ENCODE measurements around the gene PAQR7. TPM values are rescaled to one million over a fixed set of nuclear protein-coding genes. Genes with fewer than 3 reads are reported as not detected.

PAQR7 gene
- total RNA-seq, 1 donor from 2014 or later: 12.6 TPM

DNA sequence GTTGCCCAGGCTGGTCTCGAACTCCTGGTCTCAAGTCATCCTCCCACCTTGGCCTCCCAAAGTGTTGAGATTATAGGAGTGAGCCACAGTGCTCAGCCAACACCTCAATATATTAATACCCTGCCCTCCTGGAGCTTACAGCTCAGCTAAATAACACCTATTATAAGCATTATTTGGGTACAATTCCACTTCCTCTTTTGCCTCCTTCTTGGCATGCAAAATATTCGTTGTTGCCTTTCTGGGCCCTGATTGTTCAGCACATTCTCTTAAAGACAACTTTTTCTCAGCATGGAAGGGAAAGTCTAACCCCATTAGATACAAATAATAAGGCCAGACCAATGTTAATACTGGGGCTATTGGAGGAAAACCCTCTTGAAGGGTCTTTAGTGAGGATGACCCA, 2.8 kb downstream of the PAQR7 start:
- TF ChIP-seq, protein P1, sequence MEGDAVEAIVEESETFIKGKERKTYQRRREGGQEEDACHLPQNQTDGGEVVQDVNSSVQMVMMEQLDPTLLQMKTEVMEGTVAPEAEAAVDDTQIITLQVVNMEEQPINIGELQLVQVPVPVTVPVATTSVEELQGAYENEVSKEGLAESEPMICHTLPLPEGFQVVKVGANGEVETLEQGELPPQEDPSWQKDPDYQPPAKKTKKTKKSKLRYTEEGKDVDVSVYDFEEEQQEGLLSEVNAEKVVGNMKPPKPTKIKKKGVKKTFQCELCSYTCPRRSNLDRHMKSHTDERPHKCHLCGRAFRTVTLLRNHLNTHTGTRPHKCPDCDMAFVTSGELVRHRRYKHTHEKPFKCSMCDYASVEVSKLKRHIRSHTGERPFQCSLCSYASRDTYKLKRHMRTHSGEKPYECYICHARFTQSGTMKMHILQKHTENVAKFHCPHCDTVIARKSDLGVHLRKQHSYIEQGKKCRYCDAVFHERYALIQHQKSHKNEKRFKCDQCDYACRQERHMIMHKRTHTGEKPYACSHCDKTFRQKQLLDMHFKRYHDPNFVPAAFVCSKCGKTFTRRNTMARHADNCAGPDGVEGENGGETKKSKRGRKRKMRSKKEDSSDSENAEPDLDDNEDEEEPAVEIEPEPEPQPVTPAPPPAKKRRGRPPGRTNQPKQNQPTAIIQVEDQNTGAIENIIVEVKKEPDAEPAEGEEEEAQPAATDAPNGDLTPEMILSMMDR (IDR thresholded peaks at IDR 0.05; ENCODE audit: insufficient read depth, low read length, severe bottlenecking): no peak
- Histone ChIP-seq H3K27me3 (ENCODE audit: control insufficient read depth, insufficient read depth, low read length) (no peaks in the 10 kb centered on the region), H3K4me3 (ENCODE audit: low read depth, low read length) (no peak overlapping the region), H3K36me3 (ENCODE audit: control insufficient read depth, insufficient read depth, low read length) (peaks cover 6% of the 10 kb centered on the region)
- DNase-seq (ENCODE audit: low read depth): no peak
- FAIRE-seq: no peak

DNA sequence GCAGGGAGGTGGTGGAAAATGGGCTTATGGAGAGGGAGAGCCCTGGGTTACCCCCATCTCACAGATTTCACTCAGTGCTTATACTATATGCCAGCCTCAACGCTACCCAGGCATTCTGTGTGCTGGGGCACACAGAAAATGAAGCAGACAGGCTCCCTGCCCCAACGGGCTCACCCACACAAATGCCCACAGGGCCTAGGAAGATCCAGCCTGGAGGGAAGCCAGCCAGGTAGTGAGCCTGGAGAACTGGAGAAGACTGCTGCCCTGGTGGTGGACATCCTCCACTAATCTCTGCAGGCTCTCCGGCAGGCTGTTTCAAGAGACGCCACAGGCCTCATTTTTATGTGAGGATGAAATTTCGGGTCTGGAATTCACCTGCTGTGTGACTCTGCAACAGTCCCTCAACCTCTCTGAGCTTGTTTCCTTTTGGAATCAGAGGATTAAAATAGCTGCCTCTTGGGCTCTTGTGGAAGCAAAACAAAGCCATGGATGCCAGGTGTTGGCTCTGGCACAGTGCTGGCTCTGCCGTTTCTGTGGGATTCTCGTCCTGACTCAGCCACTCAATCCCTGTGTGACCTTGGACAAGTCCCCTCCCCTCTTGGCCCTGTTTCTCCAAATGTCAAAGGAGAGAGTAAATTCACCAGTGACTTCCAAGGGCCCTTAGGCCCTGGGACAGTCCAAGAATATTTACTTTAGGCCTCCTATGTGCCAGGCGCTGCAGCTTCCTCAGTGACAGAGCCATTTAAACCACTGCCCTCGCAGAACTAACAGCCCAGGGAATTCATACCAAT, 3.6 kb downstream of the PAQR7 start:
- H3K4me3 ChIP-seq (ENCODE audit: low read depth, low read length): no peak overlapping the region
- peaks cover 8% of the 10 kb centered on the region for H3K36me3 ChIP-seq (ENCODE audit: control insufficient read depth, insufficient read depth, low read length)
- H3K27me3 ChIP-seq (ENCODE audit: control insufficient read depth, insufficient read depth, low read length): no peaks in the 10 kb centered on the region
- DNase-seq (ENCODE audit: low read depth) (no peak), FAIRE-seq (no peak)
- TF ChIP-seq, protein P1 (IDR thresholded peaks at IDR 0.05; ENCODE audit: insufficient read depth, low read length, severe bottlenecking): no peak

DNA sequence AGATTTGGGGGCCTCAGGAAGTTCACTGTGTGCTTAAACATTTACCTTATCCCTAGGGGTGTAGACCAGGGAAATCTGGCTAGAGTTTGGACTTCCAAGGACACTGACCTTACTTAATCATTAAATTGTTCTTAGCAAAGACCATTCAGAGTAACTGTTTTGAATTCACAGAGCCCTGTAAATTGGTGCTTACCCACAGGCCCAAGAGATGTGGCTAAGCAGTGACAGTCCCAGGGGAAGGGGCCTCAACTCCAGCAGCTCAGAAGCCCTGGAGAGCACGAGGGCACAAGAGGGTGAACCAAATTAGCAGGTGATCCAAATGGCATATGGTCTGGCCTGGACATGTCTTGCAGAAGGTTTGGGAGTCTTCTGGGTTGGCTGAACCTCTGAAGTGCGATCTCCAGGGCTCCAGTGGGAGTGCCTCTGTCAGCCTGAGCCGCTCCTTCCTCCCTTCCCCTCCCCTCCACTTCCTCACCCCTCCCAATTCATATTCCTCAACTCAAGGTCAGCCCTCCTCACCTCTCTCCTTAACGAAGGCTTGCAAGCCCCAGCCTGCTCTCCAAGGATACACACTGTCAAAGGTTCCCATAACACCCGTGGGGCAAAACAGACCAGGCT, 4.3 kb downstream of the PAQR7 start:
- TF ChIP-seq, protein P1 (IDR thresholded peaks at IDR 0.05; ENCODE audit: insufficient read depth, low read length, severe bottlenecking): no peak
- H3K27me3 ChIP-seq (ENCODE audit: control insufficient read depth, insufficient read depth, low read length): no peaks in the 10 kb centered on the region
- H3K4me3 ChIP-seq (ENCODE audit: low read depth, low read length): no peak overlapping the region
- FAIRE-seq: no peak
- peaks cover 8% of the 10 kb centered on the region for H3K36me3 ChIP-seq (ENCODE audit: control insufficient read depth, insufficient read depth, low read length)
- peak; percentile 88 for DNase-seq (ENCODE audit: low read depth)

DNA sequence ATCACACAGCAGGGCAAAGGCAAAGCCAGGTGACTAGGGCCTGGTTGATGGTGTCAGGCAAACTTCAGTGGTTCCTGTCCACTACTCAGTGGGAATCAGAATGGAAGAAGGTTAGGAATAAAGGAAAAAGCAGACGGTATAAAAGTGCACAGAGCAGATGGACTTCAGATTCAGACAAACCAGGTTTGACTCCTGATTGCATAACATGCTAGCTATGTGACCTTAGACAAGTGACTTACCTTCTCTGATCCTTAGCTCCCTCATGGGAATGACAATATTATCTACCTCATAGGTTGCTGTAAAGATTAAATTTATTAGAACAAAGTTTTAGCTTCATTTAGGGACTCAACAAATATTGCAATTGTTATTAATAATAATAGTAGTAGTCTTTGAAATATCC, 4.9 kb downstream of the PAQR7 start:
- DNase-seq (ENCODE audit: low read depth) (no peak), FAIRE-seq (no peak)
- TF ChIP-seq, protein P1 (IDR thresholded peaks at IDR 0.05; ENCODE audit: insufficient read depth, low read length, severe bottlenecking): no peak
- H3K36me3 ChIP-seq (ENCODE audit: control insufficient read depth, insufficient read depth, low read length): peaks cover 8% of the 10 kb centered on the region
- no peak overlapping the region for H3K4me3 ChIP-seq (ENCODE audit: low read depth, low read length)
- no peaks in the 10 kb centered on the region for H3K27me3 ChIP-seq (ENCODE audit: control insufficient read depth, insufficient read depth, low read length)

DNA sequence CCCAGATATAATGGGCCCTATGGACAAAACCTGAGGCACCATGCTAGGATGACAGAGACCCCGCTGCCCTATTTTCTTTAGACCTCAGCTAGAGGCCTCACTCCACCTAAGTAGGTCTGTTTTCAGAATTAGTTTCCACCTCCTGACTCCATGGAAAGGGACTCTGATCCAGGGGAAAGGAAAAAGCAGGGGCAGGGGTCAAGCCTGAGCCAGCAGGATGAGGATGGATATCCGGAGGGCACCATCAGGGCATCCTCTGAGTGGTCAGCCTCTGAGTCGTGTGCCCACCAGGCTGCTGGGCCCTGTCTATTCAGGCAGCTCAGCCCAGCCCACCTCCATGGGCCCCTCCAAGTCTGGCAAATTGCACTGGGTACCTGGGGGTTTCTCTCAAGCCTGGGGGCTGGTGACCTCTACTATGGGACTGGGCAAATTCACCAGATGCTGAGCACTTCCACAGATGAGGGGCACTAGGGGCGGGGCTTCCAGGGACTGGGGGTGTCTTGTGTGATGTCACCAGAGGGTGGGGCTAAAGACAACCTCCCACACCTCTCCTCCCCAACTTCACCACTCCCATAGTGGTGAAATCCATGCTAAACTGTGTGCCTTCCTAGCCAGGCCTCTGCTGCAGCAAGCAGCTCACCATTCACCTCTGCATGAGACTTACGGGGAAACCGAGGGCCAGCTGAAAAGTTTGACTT, 5.5 kb downstream of the PAQR7 start:
- peaks cover 8% of the 10 kb centered on the region for H3K36me3 ChIP-seq (ENCODE audit: control insufficient read depth, insufficient read depth, low read length)
- H3K4me3 ChIP-seq (ENCODE audit: low read depth, low read length): no peak overlapping the region
- FAIRE-seq: no peak
- TF ChIP-seq, protein P1 (IDR thresholded peaks at IDR 0.05; ENCODE audit: insufficient read depth, low read length, severe bottlenecking): no peak
- no peaks in the 10 kb centered on the region for H3K27me3 ChIP-seq (ENCODE audit: control insufficient read depth, insufficient read depth, low read length)
- no peak for DNase-seq (ENCODE audit: low read depth)
